OCI-LY1 (cell line): ENCODE measurements around the gene CTIF.

ENCODE experiments used
- H2AFZ ChIP-seq: fragments of 200-600 bp; sonication (generic), shearing (Covaris generic); 2 replicates; pipeline ENCODE4 v1.6.0; 2014; ENCODE audit warnings: antibody characterized with exemption, mild to moderate bottlenecking, low read length
- H3F3A ChIP-seq: fragments of 200-600 bp; sonication (generic), shearing (Covaris generic); 2 replicates; pipeline ENCODE4 v1.6.0; 2014; ENCODE audit warnings: mild to moderate bottlenecking, antibody characterized with exemption, low read length, moderate library complexity; ENCODE audit not compliant: insufficient read depth
- H3K27ac ChIP-seq: fragments of 200-600 bp; sonication (generic); 2 replicates; pipeline ENCODE4 v1.5.1; 2014; ENCODE audit warnings: low read length, mixed run types, mild to moderate bottlenecking, low read depth; ENCODE audit not compliant: poor library complexity, severe bottlenecking
- H3K27me3 ChIP-seq: fragments of 200-600 bp; sonication (generic); 2 replicates; pipeline ENCODE4 v1.6.0; 2014; ENCODE audit warnings: antibody characterized with exemption, mild to moderate bottlenecking, low read length, moderate library complexity; ENCODE audit not compliant: insufficient read depth
- H3K36me3 ChIP-seq: fragments of 200-600 bp; sonication (generic); 2 replicates; pipeline ENCODE4 v1.6.1; 2014; ENCODE audit warnings: mild to moderate bottlenecking, antibody characterized with exemption, low read length, moderate library complexity, mixed read lengths; ENCODE audit not compliant: insufficient read depth
- H3K4me1 ChIP-seq: fragments of 200-600 bp; sonication (generic); 2 replicates; pipeline ENCODE4 v1.5.1; 2014; ENCODE audit warnings: mild to moderate bottlenecking, low read length, moderate library complexity; ENCODE audit not compliant: insufficient read depth, severe bottlenecking
- H3K4me2 ChIP-seq: fragments of 200-600 bp; sonication (generic), shearing (Covaris generic); 2 replicates; pipeline ENCODE4 v1.6.1; 2014; ENCODE audit warnings: low read length
- H3K4me3 ChIP-seq: fragments of 200-600 bp; sonication (generic); 2 replicates; pipeline ENCODE4 v1.5.1; 2014; ENCODE audit warnings: low read length, low read depth, mild to moderate bottlenecking, mixed read lengths; ENCODE audit not compliant: poor library complexity, severe bottlenecking
- H3K79me2 ChIP-seq: fragments of 200-600 bp; shearing (Covaris generic); 2 replicates; pipeline ENCODE4 v1.6.1; 2016; ENCODE audit warnings: mixed run types, low read length, mixed read lengths; ENCODE audit not compliant: insufficient read depth
- H3K9ac ChIP-seq: fragments of 200-600 bp; sonication (generic), shearing (Covaris generic); 2 replicates; pipeline ENCODE4 v1.6.1; 2014; ENCODE audit warnings: mild to moderate bottlenecking, low read length, mixed read lengths
- H3K9me2 ChIP-seq: fragments of 200-600 bp; sonication (generic), shearing (Covaris generic); 2 replicates; pipeline ENCODE4 v1.6.1; 2014; ENCODE audit warnings: low read depth, mild to moderate bottlenecking, low read length, mixed read lengths
- H3K9me3 ChIP-seq: fragments of 200-600 bp; shearing (Covaris generic); 2 replicates; pipeline ENCODE4 v1.6.1; 2014; ENCODE audit warnings: low read length, mixed read lengths
- H4K20me1 ChIP-seq: fragments of 200-600 bp; sonication (generic), shearing (Covaris generic); 2 replicates; pipeline ENCODE4 v1.6.0; 2016; ENCODE audit warnings: mild to moderate bottlenecking, low read length; ENCODE audit not compliant: insufficient read depth
- CTCF ChIP-seq: fragments of 200-600 bp; sonication (generic), shearing (Covaris generic); IDR thresholded peaks from 2 replicates; pipeline ENCODE4 v1.5.1; 2017; ENCODE audit warnings: mild to moderate bottlenecking, antibody characterized with exemption, low read length, moderate library complexity, mixed read lengths
- EZH2 ChIP-seq: fragments of 200-600 bp; sonication (generic), shearing (Covaris generic); IDR thresholded peaks from 2 replicates; pipeline ENCODE4 v1.8.0; 2017; ENCODE audit warnings: borderline replicate concordance, mixed run types, mild to moderate bottlenecking, antibody characterized with exemption, low read length, moderate library complexity, mixed read lengths

Gene CTIF

GRCh38 chr18:48862678-48863270 lies 323.9 kb downstream of the CTIF start:
- Histone ChIP-seq H3K36me3 (no peaks in the 10 kb centered on the region), H3K27me3 (peaks cover 3% of the 10 kb centered on the region; the same call in 1 of the 2 replicates), H3F3A (no peaks in the 10 kb centered on the region), H3K79me2 (no peaks in the 10 kb centered on the region), H3K4me2 (no peak overlapping the region), H3K9ac (no peak overlapping the region), H4K20me1 (no peaks in the 10 kb centered on the region), H3K27ac (no peak overlapping the region), H3K9me3 (no peaks in the 10 kb centered on the region), H3K9me2 (no peaks in the 10 kb centered on the region), H3K4me1 (no peaks in the 10 kb centered on the region), H2AFZ (no peak overlapping the region), H3K4me3 (no peak overlapping the region)
- no peak for TF ChIP-seq CTCF
- TF ChIP-seq EZH2 = no peak

DNA sequence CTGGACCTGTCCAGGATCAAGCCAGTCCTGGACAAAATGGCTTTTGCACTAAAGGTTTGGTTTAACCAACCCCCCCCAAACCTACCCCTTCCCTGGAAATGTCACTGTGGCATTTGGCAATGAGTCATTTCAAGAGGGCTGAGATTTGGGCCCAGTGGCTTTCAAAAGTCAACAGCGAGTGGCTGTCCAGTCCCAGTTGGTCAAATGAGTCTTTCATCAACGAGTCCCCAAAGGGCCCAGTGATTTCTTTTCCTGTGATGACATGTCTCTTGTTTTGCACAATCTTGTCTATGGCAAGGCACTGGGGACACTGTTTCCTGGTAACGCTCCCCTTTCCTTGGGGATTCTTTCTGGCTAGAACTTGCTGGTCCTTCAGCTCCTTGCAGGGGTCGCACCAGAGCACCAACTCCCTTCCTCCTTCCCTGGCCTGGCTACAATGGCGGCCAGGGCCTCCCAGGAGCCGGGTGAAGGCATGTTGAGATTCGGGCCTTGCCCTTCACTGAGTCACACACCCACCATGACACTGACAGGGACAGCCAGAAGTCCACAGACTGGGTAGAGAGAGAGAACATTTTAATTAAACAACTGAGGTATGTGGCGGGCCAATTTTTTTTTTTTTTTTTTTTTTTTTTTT lies 324.7 kb downstream of the CTIF start:
- no peaks in the 10 kb centered on the region for H3K9me2 ChIP-seq
- no peak overlapping the region for H3K4me2 ChIP-seq
- H3K4me1 ChIP-seq = peaks cover 3% of the 10 kb centered on the region
- peaks cover 3% of the 10 kb centered on the region; the same call in 1 of the 2 replicates for H3K27me3 ChIP-seq
- H3F3A ChIP-seq = no peaks in the 10 kb centered on the region
- no peaks in the 10 kb centered on the region for H4K20me1 ChIP-seq
- TF ChIP-seq EZH2 (no peak), CTCF (no peak)
- H3K36me3 ChIP-seq = no peaks in the 10 kb centered on the region
- H3K4me3 ChIP-seq = no peak overlapping the region
- no peaks in the 10 kb centered on the region for H3K79me2 ChIP-seq
- H3K9ac ChIP-seq = no peak overlapping the region
- no peaks in the 10 kb centered on the region for H3K9me3 ChIP-seq
- no peak overlapping the region for H2AFZ ChIP-seq
- no peak overlapping the region for H3K27ac ChIP-seq

DNA sequence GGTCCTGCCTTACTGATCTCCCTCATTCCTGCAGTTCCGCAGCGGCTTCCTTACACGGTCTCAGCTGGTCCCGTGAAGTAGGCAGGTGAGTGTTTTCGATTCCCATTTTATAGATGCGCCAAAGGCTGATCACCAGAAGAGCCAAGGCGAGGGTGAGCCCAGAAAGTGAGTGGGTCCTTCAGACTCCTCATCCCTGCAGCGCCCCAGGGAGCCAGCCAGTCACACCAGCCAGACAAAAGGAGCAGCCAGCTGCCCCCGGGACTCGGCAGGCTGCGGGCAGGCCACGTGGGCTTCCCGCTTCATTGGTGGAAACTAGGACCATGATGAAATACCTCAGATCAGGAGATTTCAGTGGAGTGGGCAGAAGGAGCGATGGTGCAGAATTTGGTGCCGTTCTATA lies 326.0 kb downstream of the CTIF start:
- no peak overlapping the region for H3K27ac ChIP-seq
- H3K9me3 ChIP-seq = no peaks in the 10 kb centered on the region
- H3K4me3 ChIP-seq = no peak overlapping the region
- H3K9ac ChIP-seq = no peak overlapping the region
- no peaks in the 10 kb centered on the region for H3K36me3 ChIP-seq
- H3K9me2 ChIP-seq = no peaks in the 10 kb centered on the region
- no peaks in the 10 kb centered on the region for H3F3A ChIP-seq
- peaks cover 3% of the 10 kb centered on the region; the same call in 1 of the 2 replicates for H3K27me3 ChIP-seq
- H2AFZ ChIP-seq = no peak overlapping the region
- TF ChIP-seq EZH2 (no peak), CTCF (no peak)
- H4K20me1 ChIP-seq = no peaks in the 10 kb centered on the region
- H3K4me2 ChIP-seq = no peak overlapping the region
- H3K79me2 ChIP-seq = no peaks in the 10 kb centered on the region
- H3K4me1 ChIP-seq = peaks cover 12% of the 10 kb centered on the region
